ENCODE data around the gene NVL.

Gene NVL

GRCh38 chr1:224331326-224331725, 1.4 kb upstream of the NVL start:
- Mint-ChIP-seq H3K27ac (peak overlapping the region; percentile 99 to 100 (median 100)), H3K4me3 (peak overlapping the region; percentile 95 to 97 (median 97)), H3K4me1 (peaks cover 30% of the 10 kb centered on the region), H3K36me3 (ENCODE audit: low read depth) (no peaks in the 10 kb centered on the region), H3K9me3 (no peaks in the 10 kb centered on the region), H3K27me3 (ENCODE audit: low read depth) (no peaks in the 10 kb centered on the region)
- no peak for TF ChIP-seq CTCF (IDR thresholded peaks at IDR 0.05; ENCODE audit: unreplicated experiment in 3 of 3)

GRCh38 chr1:224329484-224329841, 509 bp downstream of the NVL start:
- Mint-ChIP-seq H3K4me3 (peak overlapping the region; percentile 95 to 97 (median 97)), H3K36me3 (ENCODE audit: low read depth) (no peaks in the 10 kb centered on the region), H3K27me3 (ENCODE audit: low read depth) (no peaks in the 10 kb centered on the region), H3K27ac (peak overlapping the region; percentile 99 to 100 (median 100)), H3K4me1 (peaks cover 30% of the 10 kb centered on the region), H3K9me3 (no peaks in the 10 kb centered on the region)
- no peak for TF ChIP-seq CTCF (IDR thresholded peaks at IDR 0.05; ENCODE audit: unreplicated experiment in 3 of 3)

GRCh38 chr1:224328644-224329043, 1.3 kb downstream of the NVL start:
- TF ChIP-seq CTCF (IDR thresholded peaks at IDR 0.05; ENCODE audit: unreplicated experiment in 3 of 3): no peak
- Mint-ChIP-seq H3K36me3 (ENCODE audit: low read depth) (peaks cover 3% of the 10 kb centered on the region), H3K4me1 (peaks cover 30% of the 10 kb centered on the region), H3K4me3 (peak overlapping the region; percentile 95 to 97 (median 97)), H3K27ac (peak overlapping the region; percentile 58 to 100 (median 77)), H3K9me3 (no peaks in the 10 kb centered on the region), H3K27me3 (ENCODE audit: low read depth) (no peaks in the 10 kb centered on the region)

- Mint-ChIP-seq H3K4me3 (no peak overlapping the region), H3K27ac (no peak overlapping the region), H3K9me3 (no peaks in the 10 kb centered on the region), H3K4me1 (peaks cover 30% of the 10 kb centered on the region), H3K36me3 (ENCODE audit: low read depth) (peaks cover 11% of the 10 kb centered on the region), H3K27me3 (ENCODE audit: low read depth) (no peaks in the 10 kb centered on the region)
- no peak for TF ChIP-seq CTCF (IDR thresholded peaks at IDR 0.05; ENCODE audit: unreplicated experiment in 3 of 3)
These were observed 4.0 kb downstream of the NVL start for GRCh38 chr1:224325959-224326358.

GRCh38 chr1:224321706-224322105, 8.3 kb downstream of the NVL start:
- Mint-ChIP-seq H3K36me3 (ENCODE audit: low read depth) (peaks cover 11% of the 10 kb centered on the region), H3K4me1 (no peaks in the 10 kb centered on the region), H3K27ac (no peak overlapping the region), H3K9me3 (no peaks in the 10 kb centered on the region), H3K4me3 (no peak overlapping the region), H3K27me3 (ENCODE audit: low read depth) (no peaks in the 10 kb centered on the region)
- TF ChIP-seq CTCF (IDR thresholded peaks at IDR 0.05; ENCODE audit: unreplicated experiment in 3 of 3): no peak

GRCh38 chr1:224317383-224318045, 12.5 kb downstream of the NVL start:
- Mint-ChIP-seq H3K36me3 (ENCODE audit: low read depth) (peaks cover 40% of the 10 kb centered on the region), H3K4me1 (no peaks in the 10 kb centered on the region), H3K27ac (no peak overlapping the region), H3K4me3 (no peak overlapping the region), H3K9me3 (no peaks in the 10 kb centered on the region), H3K27me3 (ENCODE audit: low read depth) (no peaks in the 10 kb centered on the region)
- TF ChIP-seq CTCF (IDR thresholded peaks at IDR 0.05; ENCODE audit: unreplicated experiment in 3 of 3): no peak

Data from nephron (organoid).